SU-DHL-6 (cell line): Measurements from ENCODE around the gene PDZD2.

Experiments
- H2AFZ ChIP-seq: fragments of 200-600 bp; sonication (generic); 2 replicates; pipeline ENCODE4 v1.6.1; 2014; ENCODE audit warnings: low read depth, mild to moderate bottlenecking, moderate library complexity, mixed read lengths, antibody characterized with exemption, low read length; ENCODE audit not compliant: severe bottlenecking
- H3F3A ChIP-seq: fragments of 200-600 bp; shearing (Covaris generic); 2 replicates; pipeline ENCODE4 v1.6.0; 2016; ENCODE audit warnings: antibody characterized with exemption, mild to moderate bottlenecking; ENCODE audit not compliant: insufficient read depth
- H3K27ac ChIP-seq: fragments of 200-600 bp; sonication (generic); 2 replicates; pipeline ENCODE4 v1.5.1; 2016; ENCODE audit warnings: low read depth, mild to moderate bottlenecking, low read length, moderate library complexity, mixed read lengths
- H3K27me3 ChIP-seq: fragments of 200-600 bp; sonication (generic), shearing (Covaris generic); 2 replicates; pipeline ENCODE4 v1.6.0; 2014; ENCODE audit warnings: mild to moderate bottlenecking, low read length
- H3K36me3 ChIP-seq: fragments of 200-600 bp; sonication (generic); 2 replicates; pipeline ENCODE4 v1.6.1; 2014; ENCODE audit warnings: mild to moderate bottlenecking, low read length, mixed read lengths
- H3K4me2 ChIP-seq: fragments of 300-600, 200-600 bp; shearing (Covaris generic), sonication (generic); 2 replicates; pipeline ENCODE4 v1.6.0; 2014; ENCODE audit warnings: low read length, low read depth, mild to moderate bottlenecking; ENCODE audit not compliant: poor library complexity, severe bottlenecking
- H3K4me3 ChIP-seq: fragments of 200-600 bp; sonication (generic); 2 replicates; pipeline ENCODE4 v1.5.1; 2014; ENCODE audit warnings: antibody characterized with exemption, low read length, mild to moderate bottlenecking, mixed read lengths; ENCODE audit not compliant: insufficient read depth, poor library complexity, severe bottlenecking
- H3K79me2 ChIP-seq: fragments of 200-600 bp; sonication (generic); 2 replicates; pipeline ENCODE4 v1.6.1; 2014; ENCODE audit warnings: mild to moderate bottlenecking, low read length, moderate library complexity; ENCODE audit not compliant: insufficient read depth
- H3K9ac ChIP-seq: fragments of 200-600 bp; sonication (generic); 2 replicates; pipeline ENCODE4 v1.7.0; 2014; ENCODE audit warnings: mild to moderate bottlenecking, low read length
- H3K9me2 ChIP-seq: fragments of 200-600 bp; sonication (generic); replicated peaks from 2 replicates; pipeline ENCODE4 v1.6.1; 2014; ENCODE audit warnings: low read length; ENCODE audit not compliant: insufficient read depth
- H3K9me3 ChIP-seq: fragments of 200-600 bp; sonication (generic); 2 replicates; pipeline ENCODE4 v1.6.1; 2014; ENCODE audit warnings: low read length, mixed read lengths; ENCODE audit not compliant: insufficient read depth
- H4K20me1 ChIP-seq: fragments of 200-600 bp; sonication (generic); 2 replicates; pipeline ENCODE4 v1.6.1; 2014; ENCODE audit warnings: low read depth, mild to moderate bottlenecking, antibody characterized with exemption, low read length, moderate library complexity, mixed read lengths
- CTCF ChIP-seq: fragments of 200-600 bp; sonication (generic); IDR thresholded peaks from one replicate; pipeline ENCODE4 v1.5.1; 2017; ENCODE audit warnings: antibody characterized with exemption, mild to moderate bottlenecking, low read length, moderate library complexity; ENCODE audit not compliant: insufficient read depth, poor library complexity, severe bottlenecking
- EZH2phosphoT487 ChIP-seq: fragments of 200-600 bp; sonication (generic), shearing (Covaris generic); conservative IDR thresholded peaks from 2 replicates; pipeline ENCODE4 v1.6.1; 2018; ENCODE audit warnings: mild to moderate bottlenecking, antibody characterized with exemption, low read length, moderate library complexity, mixed read lengths

Gene PDZD2

GRCh38 chr5:31981361-31981945, 342.5 kb downstream of the PDZD2 start:
- H3K79me2 ChIP-seq: no peaks in the 10 kb centered on the region

GRCh38 chr5:31982027-31982426, 343.1 kb downstream of the PDZD2 start:
- Histone ChIP-seq H3K4me2 (no peak overlapping the region), H3K4me3 (no peak overlapping the region), H4K20me1 (no peaks in the 10 kb centered on the region), H3K79me2 (no peaks in the 10 kb centered on the region), H2AFZ (no peak overlapping the region), H3K9me3 (no peaks in the 10 kb centered on the region), H3K27me3 (no peaks in the 10 kb centered on the region), H3F3A (no peaks in the 10 kb centered on the region), H3K9ac (no peak overlapping the region), H3K36me3 (no peaks in the 10 kb centered on the region), H3K27ac (no peak overlapping the region), H3K9me2 (no peaks in the 10 kb centered on the region)
- TF ChIP-seq CTCF: no peak
- TF ChIP-seq EZH2phosphoT487: no peak

More at GRCh38 chr5:31981361-31981945, 342.5 kb downstream of the PDZD2 start:
- H3K9me2 ChIP-seq: no peaks in the 10 kb centered on the region
- H2AFZ ChIP-seq: no peak overlapping the region
- no peak overlapping the region for H3K4me2 ChIP-seq
- TF ChIP-seq EZH2phosphoT487: no peak
- TF ChIP-seq CTCF: no peak
- no peak overlapping the region for H3K4me3 ChIP-seq
- H3K9me3 ChIP-seq: no peaks in the 10 kb centered on the region
- H3K36me3 ChIP-seq: no peaks in the 10 kb centered on the region
- no peaks in the 10 kb centered on the region for H3F3A ChIP-seq
- H3K9ac ChIP-seq: no peak overlapping the region
- H3K27me3 ChIP-seq: no peaks in the 10 kb centered on the region
- no peaks in the 10 kb centered on the region for H4K20me1 ChIP-seq
- H3K27ac ChIP-seq: no peak overlapping the region

GRCh38 chr5:31982621-31983020, 343.7 kb downstream of the PDZD2 start:
- Histone ChIP-seq H3K27me3 (no peaks in the 10 kb centered on the region), H4K20me1 (no peaks in the 10 kb centered on the region), H3K4me2 (no peak overlapping the region), H3K9me2 (no peaks in the 10 kb centered on the region), H3K79me2 (no peaks in the 10 kb centered on the region), H2AFZ (no peak overlapping the region), H3K4me3 (no peak overlapping the region), H3K9ac (no peak overlapping the region), H3K27ac (no peak overlapping the region), H3K36me3 (no peaks in the 10 kb centered on the region), H3K9me3 (no peaks in the 10 kb centered on the region), H3F3A (no peaks in the 10 kb centered on the region)
- no peak for TF ChIP-seq EZH2phosphoT487
- TF ChIP-seq CTCF: no peak
